Activated CD8-positive, alpha-beta memory T cell treated with anti-CD3 and anti-CD28 coated beads for 24 hours (primary cell): ENCODE measurements around the gene ELMO1.
"Not testable (repeated sequence)": the region's sequence is repeated elsewhere in the genome, so short reads cannot be mapped to it uniquely, and the experiment has no call there.

Experiments
- DNase-seq: peaks from one replicate; pipeline ENCODE4 v3.0.0-alpha.2; 2020

ELMO1 gene

GRCh38 chr7:36995776-36996175, 452.9 kb downstream of the ELMO1 start:
- DNase-seq, result no peak

DNA sequence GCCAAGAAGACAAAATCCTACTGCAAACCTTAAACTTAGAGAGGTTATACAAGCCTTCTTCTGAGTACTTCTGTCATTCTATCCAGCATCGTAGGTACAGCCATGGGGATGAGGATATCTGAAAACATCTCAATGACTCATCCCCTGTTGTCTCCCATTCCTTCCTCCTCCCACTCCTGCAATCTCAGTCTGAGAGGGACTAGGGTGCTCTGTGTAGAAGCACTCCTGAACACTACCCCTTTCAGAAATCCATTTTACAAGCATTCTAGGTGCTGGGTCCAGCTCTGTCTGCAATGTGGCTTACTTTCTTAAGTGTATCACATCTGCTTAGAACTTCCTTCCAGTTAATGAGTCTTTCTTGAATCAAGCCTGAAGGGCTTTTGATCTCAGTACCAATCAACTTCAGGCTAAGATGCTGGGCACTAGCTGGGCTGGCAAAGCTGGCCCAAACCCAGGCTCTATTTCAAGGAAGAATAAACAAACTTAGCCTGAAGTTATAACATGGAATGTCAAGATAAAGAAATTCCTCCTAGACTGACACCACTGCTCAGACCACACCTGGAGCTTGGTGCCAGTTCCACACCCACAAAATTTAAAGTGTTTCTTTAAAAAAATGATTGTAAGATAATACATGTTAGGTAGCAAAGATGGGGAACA, 454.1 kb downstream of the ELMO1 start:
- DNase-seq, result no peak

- peak; percentile 88 for DNase-seq
Measured at GRCh38 chr7:36986948-36987724, 461.5 kb downstream of the ELMO1 start.

- no peak for DNase-seq
Measured at GRCh38 chr7:36986511-36986933, 462.1 kb downstream of the ELMO1 start.

- DNase-seq, result no peak
Measured at GRCh38 chr7:36985866-36986400, 462.7 kb downstream of the ELMO1 start.

DNA sequence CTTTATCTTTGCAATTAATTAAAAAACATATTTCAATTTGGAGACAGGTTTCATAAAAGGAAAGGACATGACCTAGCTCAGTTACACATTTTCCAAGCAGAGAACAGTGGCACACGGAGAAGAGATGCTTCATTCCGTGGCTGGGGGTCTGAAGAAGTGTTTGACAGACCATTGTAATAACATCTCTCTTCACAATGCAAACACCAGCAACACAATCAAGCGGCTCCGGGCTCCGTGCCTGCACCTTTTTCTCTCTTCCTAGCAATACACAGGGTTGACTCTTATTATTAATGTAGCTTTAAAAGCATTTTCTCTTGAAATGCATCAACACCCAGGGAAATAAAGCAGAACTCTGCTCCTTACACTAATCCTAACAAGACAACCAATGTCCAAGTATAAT, 463.3 kb downstream of the ELMO1 start:
- no peak for DNase-seq

GRCh38 chr7:36984710-36985312, 463.9 kb downstream of the ELMO1 start:
- no peak for DNase-seq

DNA sequence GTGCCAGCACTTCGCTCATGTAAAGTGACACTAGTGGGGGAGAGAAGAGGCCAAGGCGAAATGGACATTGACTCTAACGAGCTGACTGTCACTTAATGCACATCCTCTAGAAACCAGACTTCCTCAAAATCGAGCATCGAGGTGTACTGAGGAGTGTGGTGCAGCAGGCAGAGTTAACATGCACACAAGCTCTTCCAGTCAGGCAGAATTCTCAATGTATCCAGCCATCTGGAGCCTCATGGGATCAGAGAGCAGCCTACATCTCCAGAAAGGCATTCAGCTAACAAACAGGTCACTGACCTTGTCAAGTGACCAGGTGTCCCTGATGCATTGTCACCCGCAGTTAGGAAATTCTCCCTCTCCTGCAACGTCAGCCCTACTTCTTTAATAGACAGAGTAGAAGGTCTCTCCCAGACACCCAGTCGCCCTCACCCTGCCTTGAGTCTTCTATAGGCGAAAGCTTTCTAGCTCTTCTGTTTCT, 464.6 kb downstream of the ELMO1 start:
- DNase-seq, result no peak

- DNase-seq, result no peak
Measured at GRCh38 chr7:36982766-36983165, 465.9 kb downstream of the ELMO1 start.

DNA sequence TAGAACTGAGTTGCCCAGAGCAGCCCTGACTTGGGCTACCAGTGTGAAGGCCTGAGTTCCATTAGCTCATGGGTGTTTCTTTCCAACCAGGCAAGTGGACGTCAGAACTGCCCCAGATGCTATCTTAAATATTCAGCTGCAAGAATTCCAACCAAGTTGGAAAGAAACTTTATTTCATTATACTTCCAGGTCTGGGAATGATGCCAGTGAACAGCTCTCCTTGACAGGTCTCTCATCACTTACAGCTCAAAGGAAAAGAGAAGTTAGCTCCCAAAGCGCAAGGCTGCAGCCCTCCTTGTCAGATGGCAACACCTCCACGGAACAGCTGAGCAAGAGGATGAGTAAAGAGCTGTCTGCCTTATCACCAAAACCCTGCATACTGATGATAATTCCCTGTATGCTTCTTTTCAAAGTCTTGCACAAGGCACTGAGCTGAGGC, 468.8 kb downstream of the ELMO1 start:
- no peak for DNase-seq

DNA sequence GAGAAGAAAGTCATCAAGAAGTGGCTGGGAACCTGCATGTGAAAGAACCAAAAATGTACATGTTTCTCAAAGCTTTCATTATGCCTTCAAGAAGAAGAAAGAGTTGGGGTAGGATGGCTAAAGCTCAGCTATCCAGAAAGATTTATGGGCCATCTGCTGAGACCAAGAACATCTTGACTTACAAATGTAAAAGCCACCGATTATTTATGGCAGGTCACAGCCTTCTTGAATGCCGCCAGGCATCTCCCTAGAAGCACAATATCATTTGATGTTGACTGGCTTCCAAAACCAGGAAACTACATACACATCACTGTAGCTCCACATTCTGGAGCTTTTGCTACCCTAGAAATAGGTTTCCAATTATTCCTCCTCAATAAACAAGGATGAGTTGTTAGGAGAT, 470.2 kb downstream of the ELMO1 start:
- DNase-seq, result no peak

DNA sequence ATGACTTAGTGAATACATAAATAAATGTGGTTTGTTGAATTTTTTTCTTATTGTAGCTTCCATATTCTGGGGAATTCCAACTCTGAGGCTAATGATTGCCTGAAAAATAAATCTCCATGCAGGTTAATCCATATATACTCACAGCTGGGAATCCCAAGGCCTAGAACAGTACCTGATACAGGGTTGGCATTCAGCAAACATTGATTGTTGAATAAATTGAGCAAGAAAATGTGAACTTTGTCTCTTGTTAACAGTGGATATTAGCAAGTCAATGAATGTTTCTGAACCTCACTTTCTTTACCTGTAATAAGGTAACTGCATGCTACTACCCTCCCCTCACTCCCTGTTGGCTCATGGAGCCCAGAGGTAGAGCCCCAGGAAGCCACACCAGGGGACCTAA, 470.8 kb downstream of the ELMO1 start:
- no peak for DNase-seq

DNA sequence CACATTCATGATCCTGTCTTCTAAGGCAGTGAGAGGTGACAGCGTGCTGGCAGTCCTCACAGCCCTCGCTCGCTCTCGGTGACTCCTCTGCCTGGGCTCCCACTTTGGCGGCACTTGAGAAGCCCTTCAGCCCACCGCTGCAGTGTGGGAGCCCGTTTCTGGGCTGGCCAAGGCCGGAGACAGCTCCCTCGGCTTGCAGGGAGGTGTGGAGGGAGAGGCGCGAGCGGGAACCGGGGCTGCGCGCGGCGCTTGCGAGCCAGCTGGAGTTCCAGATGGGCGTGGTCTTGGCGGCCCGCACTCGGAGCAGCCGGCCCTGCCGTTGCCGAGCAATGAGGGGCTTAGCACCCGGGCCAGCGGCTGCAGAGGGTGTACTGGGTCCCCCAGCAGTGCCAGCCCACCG, 475.1 kb downstream of the ELMO1 start:
- not testable (repeated sequence) for DNase-seq

- no peak for DNase-seq
Measured at GRCh38 chr7:36972140-36972518, 476.5 kb downstream of the ELMO1 start.

DNA sequence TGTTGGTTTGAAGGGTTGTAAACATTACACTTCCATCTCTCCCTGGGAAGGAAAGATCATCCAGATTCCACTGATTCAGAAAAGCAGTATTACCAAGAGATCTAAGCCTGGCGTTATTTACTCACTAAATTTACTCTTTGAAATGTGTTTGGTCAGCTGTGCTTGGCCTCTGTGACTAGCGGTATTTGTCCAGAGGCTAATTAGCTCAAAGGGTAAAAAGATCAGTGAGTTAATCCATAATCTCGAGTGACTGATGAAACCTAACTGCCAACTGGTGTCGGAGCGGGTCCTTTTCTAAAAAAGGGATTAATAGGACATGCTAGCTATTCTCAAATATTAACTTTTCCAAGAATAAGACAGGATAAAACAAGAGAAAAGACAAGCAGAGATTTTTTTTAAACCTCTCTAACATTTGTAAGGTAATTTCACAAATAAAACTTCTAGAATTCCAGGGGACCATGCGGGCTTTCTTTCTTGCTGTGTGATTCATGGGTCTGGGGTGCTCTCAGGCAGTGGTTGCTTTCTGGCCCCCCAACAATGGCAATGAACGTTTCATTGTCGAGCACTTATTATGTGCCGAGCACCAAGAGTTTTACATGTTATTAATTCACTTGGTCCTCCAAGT, 477.0 kb downstream of the ELMO1 start:
- DNase-seq, result no peak

DNA sequence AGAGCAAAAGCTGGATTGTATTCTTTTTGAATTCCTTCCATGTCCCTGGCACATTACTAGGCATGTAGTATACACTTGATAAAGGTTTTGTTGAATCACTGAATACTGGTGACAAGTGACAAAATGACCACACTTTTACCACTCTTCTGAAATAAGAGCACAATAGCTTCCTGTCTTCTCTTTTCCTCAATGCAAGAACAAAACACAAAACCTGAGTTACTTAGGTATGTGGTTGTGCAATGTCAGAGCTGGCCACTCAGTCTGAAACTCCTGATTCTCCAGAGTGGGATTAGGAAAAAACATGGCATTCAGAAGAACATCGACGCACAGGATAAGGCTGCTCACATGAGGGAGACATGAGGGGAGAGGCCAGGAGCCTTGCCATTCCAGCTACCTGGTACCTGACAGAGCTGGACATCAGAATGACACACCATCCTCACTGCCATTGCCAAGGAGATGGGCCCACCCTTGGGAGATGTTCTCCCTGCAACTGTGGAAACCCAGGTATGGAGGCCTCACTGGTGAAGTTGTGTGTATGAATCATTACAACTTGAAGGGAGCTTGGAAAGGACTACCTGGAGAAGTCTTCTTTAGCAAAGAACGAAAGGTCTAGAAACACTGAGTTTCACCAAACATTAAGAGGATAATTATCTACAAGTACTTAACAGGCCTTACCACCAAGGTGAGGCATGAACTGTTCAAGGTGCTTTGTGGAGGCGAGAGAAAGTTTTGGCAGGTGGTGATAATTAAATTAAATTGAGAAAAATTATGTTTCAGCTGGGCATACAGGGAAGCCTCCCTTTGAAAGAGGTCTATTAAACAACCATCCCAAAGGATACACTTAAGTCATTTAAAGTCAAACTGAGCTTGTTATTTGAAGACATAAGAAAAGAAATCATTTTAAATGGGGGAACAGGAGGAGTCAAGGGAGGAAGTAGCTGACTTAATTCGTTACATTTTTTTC, 477.8 kb downstream of the ELMO1 start:
- DNase-seq, result no peak

DNA sequence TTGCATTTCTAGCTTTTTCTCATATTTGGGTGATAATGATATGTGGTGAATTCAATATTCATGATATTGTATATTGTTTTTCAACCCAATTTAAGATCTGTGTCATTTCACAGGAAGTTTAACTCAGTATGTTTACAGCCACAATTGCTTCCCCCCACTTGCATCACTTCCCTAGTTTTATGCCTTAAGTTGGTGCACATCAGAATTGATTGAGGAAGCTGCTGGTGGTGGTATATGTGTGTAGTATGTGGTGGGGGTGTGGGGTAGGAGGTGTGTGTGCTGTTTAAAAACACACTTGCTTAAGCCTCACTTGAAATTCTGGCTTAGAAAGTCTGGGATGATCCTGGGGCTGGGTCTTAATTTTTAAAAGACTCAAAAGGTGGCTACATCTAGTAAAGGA, 479.3 kb downstream of the ELMO1 start:
- DNase-seq, result no peak

GRCh38 chr7:36967387-36967786, 481.3 kb downstream of the ELMO1 start:
- DNase-seq, result no peak

DNA sequence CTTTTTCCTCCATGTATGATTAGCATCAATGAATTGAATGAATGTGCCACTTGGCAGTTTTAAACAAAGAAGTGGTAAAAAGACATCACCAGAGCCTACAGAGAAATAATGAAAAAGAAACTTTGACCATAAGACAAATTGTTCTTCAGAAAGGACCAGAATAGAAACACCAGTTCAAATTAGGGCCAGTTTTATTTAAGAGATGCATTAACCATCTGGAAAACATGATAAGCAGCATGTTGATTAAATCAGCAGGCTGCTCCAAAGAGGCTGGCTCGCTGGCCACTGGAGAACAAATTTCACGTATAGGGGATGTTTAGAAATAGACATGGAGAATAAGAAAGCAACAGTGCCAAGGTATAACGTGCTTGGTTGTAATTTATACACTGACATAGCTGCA, 482.0 kb downstream of the ELMO1 start:
- no peak for DNase-seq

DNA sequence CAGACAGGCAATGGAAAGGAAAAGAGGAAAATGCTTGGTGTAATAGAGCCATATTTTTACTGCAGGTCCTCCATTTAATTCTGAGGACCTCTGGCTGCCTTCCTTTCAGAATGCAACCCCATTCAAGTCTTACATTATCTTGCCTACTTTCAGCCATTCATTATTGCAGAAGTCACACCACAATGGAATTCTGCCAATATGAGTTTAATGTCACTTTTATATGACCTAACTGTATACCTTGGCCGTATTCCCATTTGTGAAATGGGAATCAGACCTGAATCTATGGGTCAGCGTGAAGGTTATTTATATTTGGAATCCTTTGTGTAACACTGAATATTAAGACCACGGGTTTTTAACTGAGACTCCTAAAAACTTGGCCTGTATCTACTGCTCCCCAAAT, 482.6 kb downstream of the ELMO1 start:
- no peak for DNase-seq

DNA sequence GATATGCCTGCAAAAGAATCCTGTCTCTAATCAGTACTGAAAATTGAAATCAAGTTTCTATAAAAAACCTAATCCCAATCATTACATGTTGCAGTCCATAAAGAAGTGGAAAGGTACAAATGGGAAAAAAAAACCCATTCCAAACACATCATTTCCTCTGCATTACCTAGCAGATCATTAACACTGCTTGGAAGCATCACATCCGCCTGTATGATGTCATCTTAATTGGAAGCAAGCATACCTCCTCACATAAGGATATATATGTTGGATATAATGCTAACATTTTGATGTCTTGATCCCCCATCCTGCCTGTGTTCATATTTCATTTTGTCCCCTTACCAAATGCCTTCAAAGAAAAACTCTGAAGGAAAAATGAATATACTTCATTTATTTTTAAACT, 483.0 kb downstream of the ELMO1 start:
- no peak for DNase-seq

GRCh38 chr7:36964297-36964696, 484.4 kb downstream of the ELMO1 start:
- no peak for DNase-seq
